ENCODE results near the gene HPS3. TPM values are rescaled to one million over a fixed set of nuclear protein-coding genes. Genes with fewer than 3 reads are reported as not detected.
A peak's percentile ranks its signal among the peaks of the same experiment; 100 is the strongest.

Gene HPS3
- total and polyA plus RNA-seq, 4 donors: 4.4 to 9.9 (median 7.7) TPM

- TF ChIP-seq RXRA (IDR thresholded peaks at IDR 0.05): peak; percentile 60 to 69
- peak; percentile 18 for TF ChIP-seq MAX (IDR thresholded peaks at IDR 0.05)
- peak; percentile 89 for TF ChIP-seq NR2F2 (IDR thresholded peaks at IDR 0.05)
- no peak for TF ChIP-seq HNF4G (IDR thresholded peaks at IDR 0.05)
- peak in 1 of 2 donors; percentile 53 for TF ChIP-seq HNF4A (conservative IDR thresholded peaks at IDR 0.05)
- TF ChIP-seq FOXA1 (IDR thresholded peaks at IDR 0.05): no peak
- peak; percentile 59 for TF ChIP-seq SP1 (IDR thresholded peaks at IDR 0.05)
- TF ChIP-seq GABPA (IDR thresholded peaks at IDR 0.05 in 1 of 2, conservative IDR thresholded peaks at IDR 0.05 in 1 of 2): no peak
- TF ChIP-seq RAD21 (IDR thresholded peaks at IDR 0.05): no peak
- no peak for TF ChIP-seq TAF1 (conservative IDR thresholded peaks at IDR 0.05)
- TF ChIP-seq REST (IDR thresholded peaks at IDR 0.05): no peak
- TF ChIP-seq JUND (IDR thresholded peaks at IDR 0.05): peak in 1 of 2 donors; percentile 21
- peak; percentile 23 for TF ChIP-seq FOXA2 (IDR thresholded peaks at IDR 0.05)
- TF ChIP-seq CTCF (IDR thresholded peaks at IDR 0.05; ENCODE audit: low read depth, low read length, missing input control): no peak
- peak; percentile 30 for TF ChIP-seq ATF3 (IDR thresholded peaks at IDR 0.05)
- TF ChIP-seq ZBTB33 (IDR thresholded peaks at IDR 0.05): no peak
- TF ChIP-seq EGR1 (IDR thresholded peaks at IDR 0.05; ENCODE audit: low read depth in 2 of 2): no peak
- TF ChIP-seq YY1 (IDR thresholded peaks at IDR 0.05): no peak
- Histone ChIP-seq H3K4me3 (ENCODE audit: low read depth in 1 of 3, low read length in 3 of 3) (peak overlapping the region; percentile 35 to 52 (median 41)), H3K9ac (ENCODE audit: low read depth in 1 of 2, low read length in 2 of 2) (peak overlapping the region; percentile 49 to 88), H3K36me3 (ENCODE audit: control insufficient read depth in 4 of 4, insufficient read depth in 3 of 4, low read depth in 1 of 4, low read length in 3 of 4) (peaks cover 0 to 27% (median 16%) of the 10 kb centered on the region in 4 donors), H3K9me3 (ENCODE audit: control insufficient read depth in 4 of 4, low read length in 3 of 4) (no peaks in the 10 kb centered on the region), H3K27me3 (ENCODE audit: control insufficient read depth in 4 of 4, insufficient read depth in 4 of 4, low read length in 3 of 4) (no peaks in the 10 kb centered on the region), H3K27ac (ENCODE audit: low read depth in 1 of 2, low read length in 2 of 2) (peak overlapping the region; percentile 55 to 85), H3K4me1 (ENCODE audit: control insufficient read depth in 4 of 4, insufficient read depth in 4 of 4, low read length in 3 of 4) (peaks cover 0 to 31% (median 14%) of the 10 kb centered on the region in 4 donors)
- WGBS: 35% methylated on average over 2 of the region's 2 CpGs
- no peak for DNase-seq (ENCODE audit: low spot score)
Measured at GRCh38 chr3:149215515-149215914, 86.1 kb downstream of the HPS3 start.
